H1 (cell line): Measurements from ENCODE around the gene INTS6. TPM values are rescaled to one million over a fixed set of nuclear protein-coding genes. Genes with fewer than 3 reads are reported as not detected.

ENCODE experiments used
- EP300 ChIP-seq, 2 experiments: IDR thresholded peaks; 1 replicate in 1 of 2; 2 replicates in 1 of 2; pipeline ENCODE4 v1.6.1; 2011 to 2012; ENCODE audit warnings: low read depth in 2 of 2, low read length in 2 of 2, mild to moderate bottlenecking in 2 of 2, borderline replicate concordance in 1 of 2, inconsistent platforms in 1 of 2, moderate library complexity in 1 of 2
- TAF7 ChIP-seq: optimal IDR thresholded peaks from 2 replicates; pipeline ENCODE3; 2011; ENCODE audit warnings: low read depth, mild to moderate bottlenecking, inconsistent platforms, low read length, moderate library complexity, borderline replicate concordance
- polyA plus RNA-seq, 7 experiments: library from polyadenylated mRNA; depleted of rRNA in 3 of 7; stranded (reverse) in 5 of 7; unstranded in 2 of 7; fragments of >200 nt in 5 of 7; fragments of 200-250 nt in 2 of 7; gene quantifications; 1 replicate in 5 of 7; 2 replicates in 1 of 7; 4 replicates in 1 of 7; pipeline versions ENCODE4 v1.2.1 to v1.2.3, GENCODE V29; 2011 to 2013; ENCODE audit warnings: missing spikeins in 2 of 7, mixed read lengths in 2 of 7
- total RNA-seq: library from RNA; stranded (reverse); fragmentation: NEBNext Ultra II Directional; extraction: Animal tissue kit (Norgen Biotek cat#: 25700); gene quantifications from 2 replicates; pipeline ENCODE4 v1.2.1, GENCODE V29; 2021

Gene INTS6
- total and polyA plus RNA-seq, 2 of the 8 experiments (the other 6 are each of a cell fraction or from before 2014, with no cell fraction given) = 12.6 to 42.8 TPM

- no peak for TF ChIP-seq TAF7
- TF ChIP-seq EP300 (IDR thresholded peaks at IDR 0.05; ENCODE audit: borderline replicate concordance in 1 of 2, low read depth in 2 of 2, low read length in 2 of 2) = no peak
Observed at GRCh38 chr13:51347099-51347498, 105.7 kb downstream of the INTS6 start (continued).
